ENCODE data around the gene DCLK1. TPM values are rescaled to one million over a fixed set of nuclear protein-coding genes. Genes with fewer than 3 reads are reported as not detected.

The DCLK1 gene
- total RNA-seq, 2 donors from 2014 or later: 4.7 to 10.1 TPM

DNA sequence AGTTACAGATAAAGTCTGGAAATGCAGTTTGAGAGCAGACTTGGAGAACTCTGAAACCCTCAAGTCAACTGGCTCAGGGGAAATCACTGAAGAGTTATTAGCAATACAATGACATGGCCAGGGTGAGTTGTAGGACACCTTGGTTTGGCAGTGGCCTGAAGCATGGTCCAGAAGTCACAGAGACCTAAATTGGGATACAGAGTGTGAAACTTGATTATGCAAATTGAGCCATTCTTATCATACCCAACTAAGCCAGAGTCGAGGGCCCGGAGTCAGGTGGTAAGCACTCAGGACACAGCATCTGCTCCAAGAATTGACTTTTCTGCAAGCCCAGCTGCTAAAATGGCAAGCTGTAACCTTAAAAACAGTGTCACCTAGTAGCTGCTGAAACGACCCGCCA is 224.5 kb downstream of the DCLK1 start:
- Histone ChIP-seq H3K27ac (peak overlapping the region in 1 of 2 donors; percentile 24), H3K4me3 (no peak overlapping the region), H3K36me3 (no peaks in the 10 kb centered on the region), H3K27me3 (no peaks in the 10 kb centered on the region), H3K9me3 (no peaks in the 10 kb centered on the region), H3K4me1 (peaks cover 0 to 10% of the 10 kb centered on the region in 2 donors)
- TF ChIP-seq, protein P1, sequence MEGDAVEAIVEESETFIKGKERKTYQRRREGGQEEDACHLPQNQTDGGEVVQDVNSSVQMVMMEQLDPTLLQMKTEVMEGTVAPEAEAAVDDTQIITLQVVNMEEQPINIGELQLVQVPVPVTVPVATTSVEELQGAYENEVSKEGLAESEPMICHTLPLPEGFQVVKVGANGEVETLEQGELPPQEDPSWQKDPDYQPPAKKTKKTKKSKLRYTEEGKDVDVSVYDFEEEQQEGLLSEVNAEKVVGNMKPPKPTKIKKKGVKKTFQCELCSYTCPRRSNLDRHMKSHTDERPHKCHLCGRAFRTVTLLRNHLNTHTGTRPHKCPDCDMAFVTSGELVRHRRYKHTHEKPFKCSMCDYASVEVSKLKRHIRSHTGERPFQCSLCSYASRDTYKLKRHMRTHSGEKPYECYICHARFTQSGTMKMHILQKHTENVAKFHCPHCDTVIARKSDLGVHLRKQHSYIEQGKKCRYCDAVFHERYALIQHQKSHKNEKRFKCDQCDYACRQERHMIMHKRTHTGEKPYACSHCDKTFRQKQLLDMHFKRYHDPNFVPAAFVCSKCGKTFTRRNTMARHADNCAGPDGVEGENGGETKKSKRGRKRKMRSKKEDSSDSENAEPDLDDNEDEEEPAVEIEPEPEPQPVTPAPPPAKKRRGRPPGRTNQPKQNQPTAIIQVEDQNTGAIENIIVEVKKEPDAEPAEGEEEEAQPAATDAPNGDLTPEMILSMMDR (IDR thresholded peaks at IDR 0.05): no peak
- DNase-seq (ENCODE audit: low spot score): no peak

DNA sequence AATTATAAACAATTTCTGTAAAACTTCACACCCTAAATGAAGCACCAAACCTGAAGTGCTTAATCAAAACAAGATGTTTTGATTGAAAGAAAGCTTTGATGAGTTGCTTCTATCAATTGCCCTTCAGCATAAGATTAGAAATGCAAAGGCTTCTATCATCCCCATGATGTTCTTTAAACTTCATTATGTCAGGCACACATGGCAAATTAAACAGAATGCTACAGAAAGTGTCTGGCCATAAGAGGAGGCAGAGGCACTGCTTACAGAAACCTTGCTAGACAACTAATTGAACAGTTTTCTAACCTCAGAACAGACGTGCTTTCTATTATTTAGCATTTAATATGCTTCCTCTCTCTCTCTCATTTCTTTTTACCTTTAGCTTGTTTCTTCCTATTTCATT is 228.1 kb downstream of the DCLK1 start:
- TF ChIP-seq, protein P1 (IDR thresholded peaks at IDR 0.05): no peak
- Histone ChIP-seq H3K27ac (no peak overlapping the region), H3K4me1 (peaks cover 0 to 15% of the 10 kb centered on the region in 2 donors), H3K9me3 (no peaks in the 10 kb centered on the region), H3K36me3 (no peaks in the 10 kb centered on the region), H3K4me3 (no peak overlapping the region), H3K27me3 (no peaks in the 10 kb centered on the region)
- no peak for DNase-seq (ENCODE audit: low spot score)

DNA sequence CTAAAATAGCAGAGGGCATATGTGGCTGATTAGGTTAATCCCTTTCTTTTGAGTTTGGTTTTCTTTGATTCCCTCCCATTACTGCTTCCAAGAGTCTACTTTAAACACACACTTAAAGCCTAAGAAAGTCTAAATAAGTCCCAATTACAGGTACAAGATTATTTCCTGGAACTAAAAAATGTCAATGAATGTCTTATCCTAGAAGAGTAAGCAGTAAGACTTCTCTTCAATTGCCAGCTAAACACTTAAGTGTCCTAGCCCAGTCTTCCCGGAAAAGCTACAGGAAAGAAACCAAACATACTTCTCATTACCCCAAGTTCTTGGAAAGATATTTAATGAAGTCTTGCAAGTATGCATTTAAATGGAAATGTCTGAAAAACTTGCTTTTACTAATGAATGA is 233.1 kb downstream of the DCLK1 start:
- DNase-seq (ENCODE audit: low spot score): no peak
- H3K36me3 ChIP-seq: no peaks in the 10 kb centered on the region
- no peak overlapping the region for H3K27ac ChIP-seq
- no peaks in the 10 kb centered on the region for H3K9me3 ChIP-seq
- H3K27me3 ChIP-seq: no peaks in the 10 kb centered on the region
- no peak overlapping the region for H3K4me3 ChIP-seq
- H3K4me1 ChIP-seq: peaks cover 0 to 5% of the 10 kb centered on the region in 2 donors
- TF ChIP-seq, protein P1 (IDR thresholded peaks at IDR 0.05): no peak

DNA sequence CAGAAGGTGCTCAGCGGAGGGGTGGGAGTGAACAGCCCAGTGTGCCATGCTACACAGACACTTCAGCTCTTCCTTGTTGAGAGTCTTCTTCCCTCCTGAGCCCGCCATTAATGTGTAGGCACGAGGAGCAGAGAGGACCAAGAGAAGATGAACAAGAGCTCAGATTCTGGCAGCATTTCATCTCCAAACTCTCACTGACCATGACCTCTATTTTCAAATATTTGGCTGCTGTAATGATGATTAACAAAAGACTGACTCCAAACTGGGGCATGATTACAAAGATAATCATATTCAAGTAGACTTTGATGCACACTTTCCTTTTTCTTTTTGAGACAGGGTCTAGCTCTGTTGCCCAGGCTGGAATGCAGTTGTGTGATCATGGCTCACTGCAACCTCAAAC is 236.5 kb downstream of the DCLK1 start:
- TF ChIP-seq, protein P1 (IDR thresholded peaks at IDR 0.05): no peak
- no peak overlapping the region for H3K27ac ChIP-seq
- no peaks in the 10 kb centered on the region for H3K4me1 ChIP-seq
- no peaks in the 10 kb centered on the region for H3K9me3 ChIP-seq
- no peak overlapping the region for H3K4me3 ChIP-seq
- H3K36me3 ChIP-seq: no peaks in the 10 kb centered on the region
- DNase-seq (ENCODE audit: low spot score): no peak
- no peaks in the 10 kb centered on the region for H3K27me3 ChIP-seq

DNA sequence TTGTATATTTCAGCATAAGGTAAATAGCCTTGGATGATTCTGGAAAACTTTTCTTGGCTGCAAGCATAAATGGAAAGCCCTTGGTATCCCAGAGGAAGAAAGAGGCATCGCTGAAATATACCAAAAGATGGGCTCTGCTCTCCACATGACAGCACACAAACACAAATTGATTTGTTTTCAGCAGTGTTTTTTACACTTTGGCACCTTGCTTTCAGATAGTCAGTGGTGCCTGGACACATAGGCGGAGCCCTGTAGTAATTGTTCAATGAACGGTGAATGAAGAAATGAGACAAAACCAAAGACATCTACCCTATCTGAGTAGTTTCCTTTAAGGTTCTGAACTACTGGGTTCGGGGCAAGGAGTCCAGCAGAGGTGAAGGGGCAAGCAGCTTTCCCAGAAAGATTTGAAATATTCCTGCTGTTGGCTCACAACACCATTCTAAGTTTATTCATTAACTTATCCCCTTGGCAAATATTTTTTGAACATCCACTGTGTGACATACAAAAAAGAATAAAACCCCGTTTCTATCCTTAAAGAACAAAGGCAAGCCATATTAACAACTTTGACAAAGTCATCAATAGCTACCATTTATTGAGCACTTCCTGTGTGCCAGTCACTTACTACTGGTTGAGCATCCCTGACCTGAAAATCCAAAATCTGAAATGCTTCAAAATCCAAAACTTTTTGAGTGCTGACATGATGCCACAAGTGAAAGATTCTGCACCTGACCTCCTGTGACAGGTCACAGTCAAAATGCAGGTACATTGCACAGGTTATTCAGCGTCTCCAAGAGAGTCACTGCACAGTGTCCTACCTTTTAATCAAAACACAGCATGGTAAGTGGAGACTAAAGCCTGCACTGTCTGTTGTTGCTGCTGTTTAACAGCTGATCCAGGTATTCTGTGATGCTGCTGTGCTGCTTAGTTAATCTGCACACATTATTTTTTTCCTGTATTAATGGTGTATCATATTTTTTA is 238.1 kb downstream of the DCLK1 start:
- no peak overlapping the region for H3K4me3 ChIP-seq
- H3K36me3 ChIP-seq: no peaks in the 10 kb centered on the region
- TF ChIP-seq, protein P1 (IDR thresholded peaks at IDR 0.05): no peak
- H3K9me3 ChIP-seq: no peaks in the 10 kb centered on the region
- no peaks in the 10 kb centered on the region for H3K27me3 ChIP-seq
- no peak for DNase-seq (ENCODE audit: low spot score)
- H3K27ac ChIP-seq: no peak overlapping the region
- no peaks in the 10 kb centered on the region for H3K4me1 ChIP-seq
